Measurements from ENCODE around the gene TNFRSF21.

- TF ChIP-seq CTCF (IDR thresholded peaks at IDR 0.05; ENCODE audit: poor library complexity, severe bottlenecking) (no peak), REST (IDR thresholded peaks at IDR 0.05; ENCODE audit: borderline replicate concordance) (no peak), POLR2AphosphoS5 (IDR thresholded peaks at IDR 0.05) (no peak), TAF1 (IDR thresholded peaks at IDR 0.05; ENCODE audit: low read depth) (no peak), MXI1 (conservative IDR thresholded peaks at IDR 0.05; ENCODE audit: poor library complexity, severe bottlenecking) (no peak), SMC3 (conservative IDR thresholded peaks at IDR 0.05; ENCODE audit: poor library complexity) (no peak), EP300 (conservative IDR thresholded peaks at IDR 0.05; ENCODE audit: poor library complexity, severe bottlenecking) (no peak), RAD21 (conservative IDR thresholded peaks at IDR 0.05) (no peak)
Observed at GRCh38 chr6:47238456-47238995, 71.2 kb downstream of the TNFRSF21 start.

Measured in neural cell (in vitro differentiated cells).